AG04449 (cell line): ENCODE measurements around the gene EPHA1.
A peak's percentile ranks its signal among the peaks of the same experiment; 100 is the strongest.

Source experiments
- CTCF ChIA-PET: fragments of 350-600 bp; formaldehyde crosslinking; extraction: SDS; loops from one replicate; lab custom pipeline; 2021; ENCODE audit warnings: antibody characterized with exemption; lab: Yijun Ruan, JAX
- POLR2A ChIA-PET: fragments of 400-600, 350-600 bp; formaldehyde crosslinking; extraction: SDS; loops from one replicate; lab custom pipeline; 2020; ENCODE audit warnings: antibody characterized with exemption, inconsistent platforms; lab: Yijun Ruan, JAX
- DNase-seq: peaks from one replicate; pipeline ENCODE4 v3.0.0-alpha.2; 2010; ENCODE audit warnings: low read depth, low spot score
- H3K4me3 ChIP-seq: 2 replicates; pipeline ENCODE4 v1.5.1; 2011; ENCODE audit warnings: low read depth, mild to moderate bottlenecking, control low read depth, low read length
- CTCF ChIP-seq: IDR thresholded peaks from one replicate; pipeline ENCODE4 v1.5.1; 2011; ENCODE audit warnings: mild to moderate bottlenecking, moderate library complexity, low read length, control low read depth, inconsistent platforms; ENCODE audit not compliant: insufficient read depth; ENCODE audit errors: missing control alignments

EPHA1 gene

GRCh38 chr7:143397710-143398530, 10.7 kb downstream of the EPHA1 start:
- ChIA-PET CTCF (interaction anchor here (0.7 to 1.3 kb wide), 3 partner anchors 12 to 19 kb away, joined by 3 read pairs; no protein-coding TSS in a partner anchor), POLR2A (no interaction called here)
- no peak for TF ChIP-seq CTCF
- H3K4me3 ChIP-seq, result no peak overlapping the region
- DNase-seq, result no peak

DNA sequence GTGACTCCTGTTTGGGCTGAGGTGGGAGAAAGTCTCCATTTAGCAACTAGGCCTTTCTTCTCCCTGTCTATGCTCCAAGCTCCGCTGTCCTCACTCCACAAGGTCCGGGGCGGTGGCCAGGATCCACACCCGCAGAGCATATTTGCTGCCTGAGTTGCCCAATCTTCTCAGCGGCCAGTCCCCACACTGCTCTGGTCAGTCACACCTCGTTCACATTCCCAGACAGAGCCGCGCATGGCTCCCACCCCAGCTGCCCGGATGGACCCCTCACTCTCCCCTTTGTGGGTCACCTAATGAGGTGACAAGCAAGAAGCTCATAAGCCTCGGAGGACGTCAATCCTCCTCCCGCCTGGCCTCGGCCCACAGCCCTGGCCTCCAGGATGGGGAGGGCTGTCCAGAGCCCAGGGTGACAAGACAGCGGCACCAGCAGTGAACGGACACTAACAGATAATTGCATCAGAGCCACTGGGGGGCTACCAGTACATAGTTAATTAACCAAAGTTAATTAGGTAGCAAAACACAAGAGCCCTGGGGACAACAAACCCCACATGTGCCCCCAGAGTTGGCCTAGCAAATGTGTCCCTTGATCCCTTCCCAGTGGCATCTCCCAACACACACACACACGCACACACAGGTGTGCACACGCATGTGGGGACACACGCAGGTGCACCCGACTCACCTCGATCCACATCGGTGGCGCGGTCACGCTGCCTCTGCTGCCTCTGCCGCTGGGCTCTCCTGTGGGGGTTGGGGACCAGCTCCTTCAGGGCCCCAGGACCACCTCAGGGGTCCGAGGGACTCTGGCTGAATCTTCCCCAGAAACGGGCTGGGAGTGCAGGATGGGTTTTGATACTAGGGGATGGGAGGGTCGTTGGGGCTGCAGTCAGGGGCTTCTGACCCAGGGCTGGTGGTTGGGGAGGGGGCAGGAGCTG, 11.8 kb downstream of the EPHA1 start:
- ChIA-PET POLR2A (interaction anchor here (5.6 to 8.0 kb wide), 2 partner anchors 9 to 15 kb away, joined by 29 to 104 read pairs; partner anchors contain the start of gene ZYX), CTCF (interaction anchor here (0.7 to 2.8 kb wide), 3 partner anchors 19 to 157 kb away, joined by 3 to 9 read pairs (median 9); no protein-coding TSS in a partner anchor)
- TF ChIP-seq CTCF, result no peak
- DNase-seq, result no peak
- no peak overlapping the region for H3K4me3 ChIP-seq

DNA sequence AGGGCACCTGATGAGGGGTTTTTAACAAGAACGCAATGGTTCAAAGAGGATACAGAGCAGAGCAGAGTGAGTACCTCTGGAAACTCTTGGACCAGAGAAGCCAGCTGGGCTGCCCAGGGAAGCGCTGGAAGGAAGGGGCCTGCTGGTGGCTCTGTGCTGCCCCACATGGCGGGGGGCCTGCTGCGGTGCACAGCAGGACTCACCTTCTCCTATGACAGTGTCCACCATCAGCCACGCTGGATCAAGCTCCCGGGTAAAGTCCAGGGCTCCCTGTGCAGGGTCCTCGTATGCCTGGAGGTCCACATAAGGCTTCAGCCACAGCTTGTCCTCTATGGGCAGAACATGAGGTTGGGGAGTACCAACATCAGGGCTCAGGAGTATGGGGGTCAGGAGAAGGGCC, 12.5 kb downstream of the EPHA1 start:
- POLR2A ChIA-PET, result interaction anchor here (5.6 to 8.0 kb wide), 2 partner anchors 10 to 14 kb away, joined by 29 to 104 read pairs; partner anchors contain the start of gene ZYX

DNA sequence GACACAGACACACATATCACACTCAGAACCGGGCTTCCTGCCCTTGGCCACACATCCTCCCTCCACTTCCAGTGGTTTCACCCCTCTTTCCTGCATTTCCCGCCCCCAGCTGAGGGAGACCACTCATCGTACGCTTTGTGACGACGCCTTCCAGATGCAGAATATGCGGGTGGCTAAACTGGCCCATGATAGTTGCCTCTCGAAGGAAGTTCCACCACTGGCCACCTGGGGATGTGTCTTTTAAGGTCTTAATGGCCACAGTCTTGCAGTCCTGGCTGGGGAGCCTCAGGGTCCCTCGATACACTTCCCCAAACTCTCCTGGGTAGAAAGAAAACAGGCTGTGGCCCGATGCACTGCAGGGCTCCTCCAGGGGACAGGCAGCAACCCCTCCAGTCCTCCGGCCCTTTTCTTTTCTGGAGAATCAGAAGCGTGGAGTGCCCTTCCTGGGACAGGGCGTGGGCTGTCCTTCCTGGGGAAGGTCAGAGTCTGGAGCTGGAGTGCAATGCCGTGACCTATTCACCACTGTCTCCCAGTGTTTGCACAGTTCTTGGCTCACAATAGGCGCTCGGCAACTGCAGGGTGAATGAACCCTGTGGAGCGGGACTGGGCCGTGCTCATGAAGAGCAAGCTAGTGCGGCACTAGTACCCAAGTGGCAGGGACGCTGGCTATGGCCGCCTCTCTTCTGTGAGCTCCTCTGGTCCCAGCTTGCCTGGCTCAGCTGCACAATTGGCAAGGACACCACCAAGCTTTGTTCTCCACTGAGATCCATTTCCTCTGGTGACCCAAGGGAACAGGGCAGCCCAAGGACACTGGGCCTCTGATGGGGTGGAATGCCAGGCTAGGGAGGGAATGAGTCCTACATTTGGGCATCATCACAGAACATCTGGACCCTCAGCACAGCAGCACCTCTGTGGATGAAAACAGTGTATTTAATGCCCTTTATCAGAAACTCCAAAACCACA, 13.2 kb downstream of the EPHA1 start:
- ChIA-PET CTCF (interaction anchor here (0.8 to 4.6 kb wide), 5 partner anchors 10 to 155 kb away, joined by 3 to 24 read pairs (median 9); no protein-coding TSS in a partner anchor), POLR2A (interaction anchor here (0.6 to 8.0 kb wide), 5 partner anchors 11 to 155 kb away, joined by 3 to 104 read pairs (median 3); partner anchors contain the start of genes GSTK1 and ZYX)
- peak; percentile 22 for TF ChIP-seq CTCF
- H3K4me3 ChIP-seq, result no peak overlapping the region
- no peak for DNase-seq

More for the DNA sequence above, 12.5 kb downstream of the EPHA1 start:
- no peak for DNase-seq
- CTCF ChIA-PET, result interaction anchor here (0.8 to 2.8 kb wide), 4 partner anchors 10 to 156 kb away, joined by 3 to 9 read pairs (median 6); no protein-coding TSS in a partner anchor
- TF ChIP-seq CTCF, result no peak
- no peak overlapping the region for H3K4me3 ChIP-seq

DNA sequence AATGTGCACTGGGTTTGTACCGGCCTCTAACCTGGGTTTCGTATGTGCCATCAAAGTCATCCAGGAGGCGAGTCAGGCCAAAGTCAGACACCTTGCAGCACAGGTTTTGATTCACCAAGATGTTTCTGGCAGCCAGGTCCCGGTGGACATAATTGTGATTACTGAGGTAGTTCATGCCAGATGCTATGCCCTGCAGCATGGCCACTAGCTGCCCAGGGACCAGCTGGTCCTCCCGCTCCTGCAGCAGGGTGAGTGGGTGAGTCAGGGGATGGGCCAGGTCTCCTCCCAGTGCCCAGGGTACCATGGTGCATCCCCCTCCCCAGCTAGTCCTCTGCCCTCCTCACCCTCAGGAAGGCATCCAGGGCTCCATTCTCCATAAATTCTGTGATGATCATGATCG, 13.9 kb downstream of the EPHA1 start:
- ChIA-PET POLR2A (interaction anchor here (0.6 to 8.0 kb wide), 4 partner anchors 11 to 154 kb away, joined by 3 to 104 read pairs (median 16); partner anchors contain the start of gene ZYX), CTCF (interaction anchor here (1.4 to 4.6 kb wide), 3 partner anchors 10 to 155 kb away, joined by 4 to 24 read pairs (median 9); no protein-coding TSS in a partner anchor)
- DNase-seq, result no peak
- no peak overlapping the region for H3K4me3 ChIP-seq
- no peak for TF ChIP-seq CTCF
